Putamen (tissue), 1 donor: Measurements from ENCODE around the gene SENP7.
"Not testable (repeated sequence)": the region's sequence is repeated elsewhere in the genome, so short reads cannot be mapped to it uniquely, and the experiment has no call there.

Experiments used
- DNase-seq: peaks from one replicate; pipeline ENCODE4 v3.0.0-alpha.2; 2016; ENCODE audit warnings: low spot score

SENP7 gene, protein sequence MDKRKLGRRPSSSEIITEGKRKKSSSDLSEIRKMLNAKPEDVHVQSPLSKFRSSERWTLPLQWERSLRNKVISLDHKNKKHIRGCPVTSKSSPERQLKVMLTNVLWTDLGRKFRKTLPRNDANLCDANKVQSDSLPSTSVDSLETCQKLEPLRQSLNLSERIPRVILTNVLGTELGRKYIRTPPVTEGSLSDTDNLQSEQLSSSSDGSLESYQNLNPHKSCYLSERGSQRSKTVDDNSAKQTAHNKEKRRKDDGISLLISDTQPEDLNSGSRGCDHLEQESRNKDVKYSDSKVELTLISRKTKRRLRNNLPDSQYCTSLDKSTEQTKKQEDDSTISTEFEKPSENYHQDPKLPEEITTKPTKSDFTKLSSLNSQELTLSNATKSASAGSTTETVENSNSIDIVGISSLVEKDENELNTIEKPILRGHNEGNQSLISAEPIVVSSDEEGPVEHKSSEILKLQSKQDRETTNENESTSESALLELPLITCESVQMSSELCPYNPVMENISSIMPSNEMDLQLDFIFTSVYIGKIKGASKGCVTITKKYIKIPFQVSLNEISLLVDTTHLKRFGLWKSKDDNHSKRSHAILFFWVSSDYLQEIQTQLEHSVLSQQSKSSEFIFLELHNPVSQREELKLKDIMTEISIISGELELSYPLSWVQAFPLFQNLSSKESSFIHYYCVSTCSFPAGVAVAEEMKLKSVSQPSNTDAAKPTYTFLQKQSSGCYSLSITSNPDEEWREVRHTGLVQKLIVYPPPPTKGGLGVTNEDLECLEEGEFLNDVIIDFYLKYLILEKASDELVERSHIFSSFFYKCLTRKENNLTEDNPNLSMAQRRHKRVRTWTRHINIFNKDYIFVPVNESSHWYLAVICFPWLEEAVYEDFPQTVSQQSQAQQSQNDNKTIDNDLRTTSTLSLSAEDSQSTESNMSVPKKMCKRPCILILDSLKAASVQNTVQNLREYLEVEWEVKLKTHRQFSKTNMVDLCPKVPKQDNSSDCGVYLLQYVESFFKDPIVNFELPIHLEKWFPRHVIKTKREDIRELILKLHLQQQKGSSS

DNA sequence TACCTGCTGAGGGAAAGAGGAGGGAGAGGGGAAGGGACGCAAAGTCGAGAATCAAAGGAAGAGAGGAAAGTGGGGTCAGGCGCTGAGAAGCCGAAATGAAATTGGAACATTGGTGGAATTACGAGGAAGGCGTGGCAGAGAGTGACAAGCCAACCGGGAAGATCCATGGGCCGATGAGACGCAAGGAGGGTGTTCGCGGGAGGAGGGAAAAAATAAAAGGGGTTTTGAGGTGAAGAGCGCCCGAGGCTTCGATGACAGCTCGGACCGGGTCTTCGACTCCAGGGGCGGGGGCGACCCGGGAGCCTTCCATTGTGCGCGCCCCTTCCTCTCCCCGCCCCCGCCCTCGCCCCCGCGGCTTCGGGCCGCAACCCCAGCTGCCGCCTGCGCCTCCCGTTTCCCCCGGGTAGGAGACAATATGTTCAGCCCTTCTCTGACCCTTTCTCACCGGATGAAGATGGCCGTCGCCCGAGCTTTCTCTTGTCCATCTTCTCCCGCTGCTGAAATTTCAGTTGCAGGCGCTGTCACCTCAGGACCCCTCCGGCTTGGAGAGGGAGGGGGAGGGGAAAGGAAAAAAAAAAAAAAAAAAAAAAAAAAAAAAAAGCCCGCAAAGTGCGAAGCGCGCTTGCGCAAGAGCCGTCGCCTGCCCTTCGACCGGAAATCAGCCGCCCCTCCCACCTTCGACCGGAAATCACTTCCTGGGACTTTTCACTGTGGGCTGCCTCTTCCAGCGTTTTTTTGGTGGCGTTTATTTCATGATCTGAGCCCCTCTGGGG lies at the start of gene SENP7:
TSS of gene SENP7 (minus strand) at position 567 of the 773 bp plus-strand sequence. CDS start at position 485, 82 bp downstream.
- DNase-seq: peak; percentile 85

DNA sequence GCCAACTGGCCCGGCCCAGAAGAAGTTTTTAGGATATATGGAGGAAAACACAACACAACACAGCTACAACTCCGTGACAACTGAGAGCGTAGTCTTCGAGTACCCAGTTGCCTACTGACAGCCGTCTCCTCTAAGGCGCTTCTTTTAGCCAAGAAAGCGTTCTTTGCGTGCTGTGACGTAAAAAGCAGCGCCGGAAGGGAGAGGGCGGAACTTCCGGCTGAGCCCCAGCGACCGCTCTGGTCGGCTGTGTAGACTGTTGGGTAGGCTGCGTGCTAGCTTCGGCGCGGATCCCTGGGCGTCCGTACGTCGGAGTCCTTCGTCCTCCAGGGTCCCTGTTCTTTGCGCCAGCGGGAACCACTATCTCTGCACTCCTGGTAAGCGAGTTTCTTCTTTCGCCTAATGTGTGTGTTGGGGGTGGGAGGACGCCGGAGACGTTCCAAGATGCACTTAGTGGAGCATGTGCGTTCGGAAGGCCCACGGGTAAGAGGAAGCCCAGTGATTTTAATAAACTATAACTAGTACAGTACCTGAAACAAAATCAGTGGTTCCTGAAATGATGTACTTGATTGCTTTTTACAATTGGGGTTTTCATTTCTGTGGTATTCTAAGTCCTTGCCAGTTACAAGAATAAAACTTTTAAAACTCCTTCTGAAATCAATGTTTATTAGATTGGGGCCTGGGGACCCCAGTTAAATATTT lies 48.8 kb upstream of the SENP7 start, which contains the start of gene TRMT10C:
TSS of gene TRMT10C (plus strand) at position 239 of the 699 bp plus-strand sequence. CDS start 2,914 bp downstream, outside the sequence.
- DNase-seq: peak; percentile 93

DNA sequence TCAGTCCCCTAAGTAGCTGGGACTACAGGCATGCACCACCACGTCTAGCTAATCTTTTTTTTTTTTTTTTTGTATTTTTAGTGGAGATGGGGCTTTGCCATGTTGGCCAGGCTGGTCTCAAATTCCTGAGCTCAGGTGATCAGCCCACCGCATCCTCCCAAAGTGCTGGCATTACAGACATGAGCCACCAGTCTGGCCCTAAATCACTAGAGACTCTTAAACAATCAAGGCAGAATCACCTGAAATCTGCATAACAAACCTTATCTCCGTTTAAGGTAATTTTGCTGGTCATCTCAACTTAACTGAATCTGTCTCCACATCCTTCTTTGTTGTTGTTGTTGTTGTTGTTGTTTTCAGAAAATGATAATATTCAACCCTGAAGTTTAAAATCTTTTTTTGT lies 43.1 kb upstream of the SENP7 start:
- DNase-seq: no peak

DNA sequence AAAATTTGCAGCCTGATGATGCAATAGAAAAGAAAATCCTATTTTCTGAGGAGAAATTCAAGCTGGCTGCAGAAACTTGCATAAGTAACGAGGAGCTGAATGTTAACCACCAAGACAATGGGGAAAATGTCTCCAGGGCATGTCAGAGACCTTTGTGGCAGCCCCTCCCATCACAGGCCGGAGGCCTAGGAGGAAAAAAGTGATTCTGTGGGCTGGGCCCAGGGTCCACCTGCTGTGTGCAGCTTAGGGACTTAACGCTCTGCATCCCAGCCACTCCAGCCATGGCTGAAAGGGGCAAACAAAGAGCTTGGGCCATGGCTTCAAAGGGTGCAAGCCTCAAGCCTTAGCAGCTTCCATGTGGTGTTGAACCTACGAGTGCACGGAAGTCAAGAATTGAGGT lies 40.4 kb upstream of the SENP7 start:
- DNase-seq: not testable (repeated sequence)

- not testable (repeated sequence) for DNase-seq
Observed at GRCh38 chr3:101551359-101552081, 38.5 kb upstream of the SENP7 start.

- no peak for DNase-seq
Observed at GRCh38 chr3:101549473-101549872, 36.5 kb upstream of the SENP7 start.

DNA sequence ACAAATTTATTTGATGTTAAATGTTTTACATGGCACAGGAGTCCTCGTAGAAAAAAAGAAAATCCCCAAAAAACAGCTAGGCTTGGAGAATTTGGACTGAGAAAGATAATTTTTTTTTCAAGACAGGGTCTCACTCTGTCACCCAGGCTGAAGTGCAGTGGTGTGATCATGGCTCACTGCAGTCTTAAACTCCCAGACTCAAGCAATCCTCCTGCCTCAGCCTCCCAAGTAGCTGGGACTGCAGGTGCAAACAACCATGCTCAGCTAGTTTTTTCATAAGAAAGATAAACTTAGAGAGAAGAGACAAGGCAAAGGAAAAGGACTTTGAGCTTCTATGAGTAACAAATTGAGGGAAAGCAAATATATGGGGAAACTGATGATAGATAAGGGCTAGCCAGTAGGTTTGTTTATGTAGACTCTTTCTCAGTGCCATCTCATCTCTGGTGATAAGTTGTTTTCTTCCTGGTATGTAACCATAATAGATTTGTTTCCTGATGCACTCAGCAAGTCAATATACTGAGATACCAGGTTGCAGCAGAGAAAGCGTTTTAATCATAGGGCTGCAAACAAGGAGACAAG lies 35.6 kb upstream of the SENP7 start:
- DNase-seq: no peak

GRCh38 chr3:101544161-101544850 lies 31.3 kb upstream of the SENP7 start:
- no peak for DNase-seq

- DNase-seq: no peak
Observed at GRCh38 chr3:101542957-101543356, 29.9 kb upstream of the SENP7 start.

DNA sequence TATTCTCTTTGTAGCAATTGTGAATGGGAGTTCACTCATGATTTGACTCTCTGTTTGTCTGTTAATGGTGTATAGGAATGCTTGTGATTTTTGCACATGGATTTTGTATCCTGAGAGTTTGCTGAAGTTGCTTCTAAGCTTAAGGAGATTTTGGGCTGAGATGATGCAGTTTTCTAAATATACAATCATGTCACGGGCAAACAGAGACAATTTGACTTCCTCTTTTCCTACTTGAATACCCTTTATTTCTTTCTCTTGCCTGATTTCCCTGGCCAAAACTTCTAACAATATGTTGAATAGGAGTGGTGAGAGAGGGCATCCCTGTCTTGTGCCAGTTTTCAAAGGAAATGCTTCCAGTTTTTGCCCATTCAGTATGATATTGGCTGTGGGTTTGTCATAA lies 23.9 kb upstream of the SENP7 start:
- DNase-seq: not testable (repeated sequence)

DNA sequence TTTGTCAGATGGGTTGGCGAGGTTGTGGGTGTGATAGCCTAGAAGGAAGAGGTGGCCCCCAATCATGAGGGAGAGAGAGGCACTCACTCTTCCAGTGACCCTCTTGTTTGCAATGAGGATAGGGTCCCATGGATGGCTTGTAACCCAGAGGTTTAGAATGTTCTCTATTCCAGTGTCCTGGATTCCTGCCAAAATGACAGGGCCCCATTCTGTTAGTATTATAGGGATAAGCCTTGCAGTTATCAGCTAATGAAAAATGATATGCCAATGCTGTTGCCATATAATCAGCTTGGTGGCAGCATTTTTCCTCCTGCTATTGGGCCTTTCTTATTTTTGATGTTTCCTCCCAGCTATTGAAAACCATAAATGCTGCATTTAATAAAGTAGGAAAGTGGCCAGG lies 23.3 kb upstream of the SENP7 start:
- no peak for DNase-seq

DNA sequence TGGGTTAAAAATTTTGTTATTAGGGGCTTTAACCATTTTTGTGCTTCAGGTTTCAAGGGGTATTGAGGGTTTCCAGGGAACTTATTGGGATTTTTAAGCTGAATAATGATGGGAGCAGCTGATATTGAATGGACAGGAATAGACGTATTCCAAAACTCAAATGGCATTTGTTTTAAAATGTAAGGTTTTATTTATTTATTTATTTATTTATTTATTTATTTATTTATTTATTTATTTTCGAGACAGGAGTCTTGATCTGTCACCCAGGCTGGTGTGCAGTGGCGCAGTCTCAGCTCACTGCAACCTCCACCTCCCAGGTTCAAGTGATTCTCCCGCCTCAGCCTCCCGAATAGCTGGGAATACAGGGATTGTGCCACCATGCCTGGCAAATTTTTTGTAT lies 22.2 kb upstream of the SENP7 start:
- DNase-seq: no peak

GRCh38 chr3:101533603-101533968 lies 20.6 kb upstream of the SENP7 start:
- DNase-seq: no peak

DNA sequence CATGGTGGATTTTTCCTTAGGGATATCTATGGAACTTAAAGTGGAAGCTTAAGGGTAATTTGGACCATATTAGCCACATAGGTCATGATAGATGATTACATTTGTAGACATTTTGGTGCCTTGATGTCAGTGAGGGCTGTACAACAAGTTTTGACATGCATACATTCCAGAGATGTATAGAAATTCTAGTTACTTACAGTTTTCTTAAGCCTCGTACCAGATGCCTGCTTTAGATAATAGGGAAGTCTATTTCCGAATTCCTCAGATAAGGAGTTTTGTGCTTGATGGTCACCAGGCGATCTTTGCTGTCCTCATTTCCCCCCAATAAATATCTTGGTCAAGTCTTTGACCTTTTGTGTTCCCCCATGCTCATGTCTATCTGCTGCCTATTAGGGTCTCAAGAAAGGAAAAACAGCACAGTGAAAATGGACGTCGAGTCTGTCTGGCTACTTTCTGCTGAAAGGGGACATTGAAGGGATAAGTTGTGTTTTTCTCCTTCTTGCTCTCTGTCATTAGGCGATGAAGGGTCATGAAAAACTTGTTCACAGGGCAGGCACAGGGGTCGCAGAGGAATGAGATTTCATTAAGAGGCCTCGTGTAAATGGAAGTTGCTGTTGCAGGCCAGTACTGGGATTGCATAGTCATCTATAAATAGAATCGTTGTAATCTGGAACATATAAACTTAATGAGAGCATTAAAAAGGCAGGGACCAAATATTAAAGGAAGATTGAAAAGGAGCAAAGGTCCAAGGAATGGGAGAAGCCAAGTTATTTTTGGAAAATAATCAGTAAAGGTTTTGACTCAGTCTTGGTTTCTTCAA lies 20.0 kb upstream of the SENP7 start:
- no peak for DNase-seq

DNA sequence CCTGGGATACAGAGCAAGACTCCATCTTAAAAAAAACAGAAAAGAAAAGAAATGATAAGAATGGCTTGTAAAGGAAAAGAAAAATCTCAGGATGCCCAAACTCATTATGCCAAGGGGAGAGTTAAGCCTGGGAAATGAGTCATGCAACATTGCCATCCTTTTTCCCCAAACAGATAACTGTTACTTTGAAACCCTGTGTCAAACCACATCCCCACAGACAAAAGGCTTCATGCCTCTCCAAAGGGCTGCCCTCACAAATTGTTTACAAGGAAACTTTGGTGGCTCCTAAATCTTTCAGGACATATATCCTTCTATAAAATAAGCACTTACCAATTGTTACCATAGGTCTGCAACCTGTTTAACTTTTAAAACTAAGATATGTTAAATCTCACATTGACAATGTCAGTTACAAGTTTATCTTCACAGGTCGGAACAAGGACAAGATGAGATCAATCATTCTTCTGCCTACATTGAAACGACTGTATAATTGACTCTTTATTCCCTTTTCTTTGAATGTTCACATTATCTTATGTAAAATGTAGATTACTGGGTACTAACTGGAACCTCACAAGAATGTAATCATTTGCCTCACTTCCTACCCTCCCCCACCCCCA lies 18.6 kb upstream of the SENP7 start:
- DNase-seq: no peak

DNA sequence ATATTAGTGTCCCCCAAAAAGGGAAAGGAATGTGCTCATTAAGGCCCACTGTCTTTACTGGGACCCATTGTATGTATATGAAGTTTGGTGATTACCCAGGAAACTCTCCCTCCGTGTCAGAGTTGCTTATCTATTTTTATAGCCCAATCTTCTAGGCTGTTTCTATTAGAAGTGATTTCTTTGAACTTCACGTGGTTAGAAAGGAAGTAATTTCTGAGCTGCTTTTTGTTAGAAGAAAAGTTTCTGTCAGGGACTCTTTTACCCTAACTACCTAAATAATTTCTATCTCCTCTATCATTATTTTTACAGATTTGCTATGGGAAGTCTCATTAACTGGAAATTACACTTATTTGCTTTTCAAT lies 17.7 kb upstream of the SENP7 start:
- no peak for DNase-seq

DNA sequence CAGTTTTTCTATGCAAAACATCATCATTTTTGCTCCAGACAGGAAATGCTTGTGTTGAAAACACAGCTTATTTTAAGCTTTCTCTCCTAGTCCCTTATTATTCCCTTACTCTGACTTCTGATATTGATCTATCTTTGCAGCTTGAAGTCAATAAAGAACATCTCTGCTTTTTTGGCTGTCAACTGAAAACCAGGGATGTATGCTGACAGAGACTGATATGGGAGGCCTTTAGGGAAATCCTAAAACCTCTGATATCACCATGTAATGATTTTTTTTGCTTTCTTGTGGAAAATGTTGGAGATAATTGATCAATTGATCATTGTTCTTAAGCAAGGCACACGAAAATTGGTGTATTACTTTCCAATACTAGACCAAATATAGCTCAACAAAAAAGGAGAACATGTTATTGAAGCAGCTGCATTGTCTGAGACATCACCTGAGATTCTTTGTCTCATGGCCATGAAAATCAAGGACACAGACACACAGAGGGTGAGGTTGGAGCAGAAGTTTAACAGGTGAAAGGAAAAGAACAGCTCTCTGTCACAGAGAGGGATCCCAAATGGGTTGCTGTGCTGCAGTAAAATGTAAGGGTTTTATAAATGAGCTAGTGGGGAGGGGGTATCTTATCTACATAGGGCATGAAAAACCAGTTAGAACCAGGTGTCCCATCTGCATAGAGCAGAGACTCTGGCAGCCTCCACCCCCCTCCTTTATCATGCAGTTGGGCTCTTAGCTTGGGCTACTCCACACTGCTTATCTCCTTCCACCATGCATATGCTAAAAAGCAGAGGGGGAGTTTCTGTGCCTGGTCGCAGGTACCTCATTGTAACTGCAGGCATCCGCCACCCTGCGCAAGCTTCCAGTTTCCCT lies 17.0 kb upstream of the SENP7 start:
- no peak for DNase-seq
